Neural cell (in vitro differentiated cells): ENCODE results near the gene CRTC1. TPM values are rescaled to one million over a fixed set of nuclear protein-coding genes. Genes with fewer than 3 reads are reported as not detected.

ENCODE experiments used
- H2AFZ ChIP-seq: fragments of 200-600, 300-800 bp; sonication (generic), shearing (Covaris generic); 2 replicates; pipeline ENCODE4 v1.6.0; 2014; ENCODE audit warnings: low read depth, mild to moderate bottlenecking, antibody characterized with exemption, low read length, moderate library complexity
- H3F3A ChIP-seq: fragments of 200-600 bp; shearing (Covaris generic); 2 replicates; pipeline ENCODE4 v1.6.1; 2016; ENCODE audit warnings: mild to moderate bottlenecking, moderate library complexity, mixed read lengths, antibody characterized with exemption, low read length; ENCODE audit not compliant: insufficient read depth, poor library complexity, severe bottlenecking
- H3K27ac ChIP-seq: fragments of 200-600, 300-800 bp; sonication (generic), shearing (Covaris generic); 2 replicates; pipeline ENCODE4 v1.5.1; 2014; ENCODE audit warnings: mild to moderate bottlenecking, low read length, moderate library complexity
- H3K27me3 ChIP-seq: fragments of 300-800, 200-600 bp; sonication (generic), shearing (Covaris generic); 2 replicates; pipeline ENCODE4 v1.6.0; 2014; ENCODE audit warnings: mild to moderate bottlenecking, low read depth, low read length, moderate library complexity; ENCODE audit not compliant: insufficient read depth
- H3K36me3 ChIP-seq: fragments of 300-800, 200-600 bp; sonication (generic), shearing (Covaris generic); 2 replicates; pipeline ENCODE4 v1.5.1; 2014; ENCODE audit warnings: mild to moderate bottlenecking, antibody characterized with exemption, low read length, moderate library complexity; ENCODE audit not compliant: insufficient read depth
- H3K4me2 ChIP-seq: fragments of 300-800, 200-600 bp; sonication (generic), shearing (Covaris generic); 2 replicates; pipeline ENCODE4 v1.6.0; 2014; ENCODE audit warnings: mild to moderate bottlenecking, low read length
- H3K4me3 ChIP-seq: fragments of 300-800, 200-600 bp; sonication (generic), shearing (Covaris generic); 2 replicates; pipeline ENCODE4 v1.5.1; 2014; ENCODE audit warnings: mild to moderate bottlenecking, low read length, moderate library complexity
- H3K79me2 ChIP-seq: fragments of 200-600 bp; shearing (Covaris generic); replicated peaks from 2 replicates; pipeline ENCODE4 v1.6.0; 2014; ENCODE audit warnings: mild to moderate bottlenecking, low read length, moderate library complexity; ENCODE audit not compliant: insufficient read depth
- H3K9ac ChIP-seq: fragments of 300-800, 200-600 bp; sonication (generic), shearing (Covaris generic); 2 replicates; pipeline ENCODE4 v1.6.1; 2016; ENCODE audit warnings: mild to moderate bottlenecking, low read length, mixed read lengths
- H3K9me2 ChIP-seq: fragments of 200-600 bp; shearing (Covaris generic); 2 replicates; pipeline ENCODE4 v1.6.1; 2016; ENCODE audit warnings: mild to moderate bottlenecking, low read length, mixed read lengths; ENCODE audit not compliant: insufficient read depth
- H3K9me3 ChIP-seq: fragments of 200-600, 300-800 bp; sonication (generic), shearing (Covaris generic); 2 replicates; pipeline ENCODE4 v1.6.1; 2016; ENCODE audit warnings: mild to moderate bottlenecking, mixed run types, low read length, moderate library complexity, mixed read lengths
- H4K20me1 ChIP-seq: fragments of 200-600 bp; shearing (Covaris generic); 2 replicates; pipeline ENCODE4 v1.6.1; 2016; ENCODE audit warnings: mild to moderate bottlenecking, mixed run types; ENCODE audit not compliant: insufficient read depth
- CTCF ChIP-seq: fragments of 450-650 bp; IDR thresholded peaks from 2 replicates; pipeline ENCODE4 v1.5.1; 2014; ENCODE audit warnings: antibody characterized with exemption, mild to moderate bottlenecking, moderate library complexity; ENCODE audit not compliant: poor library complexity, severe bottlenecking
- EP300 ChIP-seq: fragments of 450-650 bp; conservative IDR thresholded peaks from 2 replicates; pipeline ENCODE4 v1.6.1; 2014; ENCODE audit warnings: antibody characterized with exemption, mild to moderate bottlenecking, moderate library complexity; ENCODE audit not compliant: poor library complexity, severe bottlenecking
- EZH2 ChIP-seq: fragments of 200-600, 300-800 bp; shearing (Covaris generic), sonication (generic); IDR thresholded peaks from 2 replicates; pipeline ENCODE4 v1.6.1; 2014; ENCODE audit warnings: antibody characterized with exemption, low read length, borderline replicate concordance, mild to moderate bottlenecking; ENCODE audit not compliant: insufficient read depth, poor library complexity, severe bottlenecking
- MXI1 ChIP-seq: fragments of 450-650 bp; conservative IDR thresholded peaks from 2 replicates; pipeline ENCODE4 v1.6.1; 2014; ENCODE audit warnings: antibody characterized with exemption, mild to moderate bottlenecking; ENCODE audit not compliant: poor library complexity, severe bottlenecking
- POLR2AphosphoS5 ChIP-seq: IDR thresholded peaks from 2 replicates; pipeline ENCODE4 v1.6.1; 2012
- RAD21 ChIP-seq: fragments of 450-650 bp; conservative IDR thresholded peaks from 2 replicates; pipeline ENCODE4 v1.6.1; 2014; ENCODE audit warnings: antibody characterized with exemption, mild to moderate bottlenecking, moderate library complexity
- SMC3 ChIP-seq: fragments of 450-650 bp; conservative IDR thresholded peaks from 2 replicates; pipeline ENCODE4 v1.6.1; 2014; ENCODE audit warnings: antibody characterized with exemption, mild to moderate bottlenecking, moderate library complexity; ENCODE audit not compliant: poor library complexity
- TAF1 ChIP-seq: IDR thresholded peaks from 2 replicates; pipeline ENCODE4 v1.6.1; 2012; ENCODE audit warnings: low read depth
- polyA plus RNA-seq: library from polyadenylated mRNA; depleted of rRNA; stranded (reverse); fragments of >200 nt; gene quantifications from 2 replicates; pipeline ENCODE4 v1.2.3, GENCODE V29; 2014
- TF ChIP-seq, protein P1 (sequence below): IDR thresholded peaks from 2 replicates; pipeline ENCODE4 v1.6.1; 2012; ENCODE audit warnings: borderline replicate concordance

The CRTC1 gene
- polyA plus RNA-seq, 1 donor from 2014 or later: 10.4 TPM

DNA sequence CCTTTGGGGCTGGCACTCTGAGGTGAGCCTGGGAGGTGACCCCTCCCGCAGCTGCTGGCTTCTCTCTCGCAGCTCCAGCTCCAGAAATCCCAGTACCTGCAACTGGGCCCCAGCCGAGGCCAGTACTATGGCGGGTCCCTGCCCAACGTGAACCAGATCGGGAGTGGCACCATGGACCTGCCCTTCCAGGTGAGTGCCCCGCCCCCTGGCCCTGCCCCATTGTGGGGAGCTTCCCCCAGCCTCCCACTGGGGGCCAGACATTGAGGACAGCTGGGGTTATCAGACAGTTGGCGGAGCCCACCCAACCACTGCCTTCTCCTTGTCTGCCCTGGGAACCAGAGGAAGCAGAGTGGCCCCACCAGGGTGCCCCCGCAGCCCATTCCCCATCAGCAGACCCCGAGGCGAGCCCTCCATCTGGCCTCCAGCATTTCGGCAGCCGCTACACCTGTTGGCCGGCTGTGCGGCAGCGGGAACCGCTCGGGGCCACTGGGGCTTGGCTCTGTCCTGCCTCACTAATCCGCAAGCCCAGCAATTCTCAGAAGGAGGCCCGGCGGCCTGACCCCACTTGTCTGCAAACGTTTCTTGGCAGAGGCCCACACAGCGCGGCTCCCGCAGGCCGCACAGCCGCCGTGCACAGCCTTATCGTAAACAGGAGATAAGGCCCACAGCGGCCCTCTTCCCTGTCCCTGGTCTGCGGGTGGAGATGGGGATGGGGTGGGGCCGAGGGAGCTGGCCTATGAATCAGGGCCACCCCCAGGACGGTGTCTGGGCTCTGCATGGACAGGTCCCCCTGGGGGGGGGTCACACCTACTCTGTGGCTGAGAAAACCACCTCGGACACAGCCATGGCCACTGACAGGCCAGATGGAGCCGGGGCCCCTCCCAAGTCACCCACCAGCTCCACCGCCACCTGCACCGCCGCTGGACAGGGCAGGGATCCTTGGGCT, 59.6 kb downstream of the CRTC1 start:
- H3F3A ChIP-seq: no peaks in the 10 kb centered on the region
- H2AFZ ChIP-seq: no peak overlapping the region
- H3K9me2 ChIP-seq: no peaks in the 10 kb centered on the region
- no peak for TF ChIP-seq TAF1
- no peak for TF ChIP-seq EP300
- TF ChIP-seq RAD21: no peak
- no peak for TF ChIP-seq MXI1
- TF ChIP-seq EZH2: no peak
- no peak for TF ChIP-seq POLR2AphosphoS5
- TF ChIP-seq SMC3: no peak
- no peak for TF ChIP-seq CTCF
- TF ChIP-seq, protein P1, sequence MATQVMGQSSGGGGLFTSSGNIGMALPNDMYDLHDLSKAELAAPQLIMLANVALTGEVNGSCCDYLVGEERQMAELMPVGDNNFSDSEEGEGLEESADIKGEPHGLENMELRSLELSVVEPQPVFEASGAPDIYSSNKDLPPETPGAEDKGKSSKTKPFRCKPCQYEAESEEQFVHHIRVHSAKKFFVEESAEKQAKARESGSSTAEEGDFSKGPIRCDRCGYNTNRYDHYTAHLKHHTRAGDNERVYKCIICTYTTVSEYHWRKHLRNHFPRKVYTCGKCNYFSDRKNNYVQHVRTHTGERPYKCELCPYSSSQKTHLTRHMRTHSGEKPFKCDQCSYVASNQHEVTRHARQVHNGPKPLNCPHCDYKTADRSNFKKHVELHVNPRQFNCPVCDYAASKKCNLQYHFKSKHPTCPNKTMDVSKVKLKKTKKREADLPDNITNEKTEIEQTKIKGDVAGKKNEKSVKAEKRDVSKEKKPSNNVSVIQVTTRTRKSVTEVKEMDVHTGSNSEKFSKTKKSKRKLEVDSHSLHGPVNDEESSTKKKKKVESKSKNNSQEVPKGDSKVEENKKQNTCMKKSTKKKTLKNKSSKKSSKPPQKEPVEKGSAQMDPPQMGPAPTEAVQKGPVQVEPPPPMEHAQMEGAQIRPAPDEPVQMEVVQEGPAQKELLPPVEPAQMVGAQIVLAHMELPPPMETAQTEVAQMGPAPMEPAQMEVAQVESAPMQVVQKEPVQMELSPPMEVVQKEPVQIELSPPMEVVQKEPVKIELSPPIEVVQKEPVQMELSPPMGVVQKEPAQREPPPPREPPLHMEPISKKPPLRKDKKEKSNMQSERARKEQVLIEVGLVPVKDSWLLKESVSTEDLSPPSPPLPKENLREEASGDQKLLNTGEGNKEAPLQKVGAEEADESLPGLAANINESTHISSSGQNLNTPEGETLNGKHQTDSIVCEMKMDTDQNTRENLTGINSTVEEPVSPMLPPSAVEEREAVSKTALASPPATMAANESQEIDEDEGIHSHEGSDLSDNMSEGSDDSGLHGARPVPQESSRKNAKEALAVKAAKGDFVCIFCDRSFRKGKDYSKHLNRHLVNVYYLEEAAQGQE: no peak
- H4K20me1 ChIP-seq: no peaks in the 10 kb centered on the region
- no peaks in the 10 kb centered on the region for H3K36me3 ChIP-seq
- H3K27me3 ChIP-seq: no peaks in the 10 kb centered on the region
- H3K9ac ChIP-seq: no peak overlapping the region
- H3K4me3 ChIP-seq: no peak overlapping the region
- H3K27ac ChIP-seq: no peak overlapping the region
- no peaks in the 10 kb centered on the region for H3K79me2 ChIP-seq
- no peak overlapping the region for H3K4me2 ChIP-seq
- H3K9me3 ChIP-seq: no peaks in the 10 kb centered on the region

GRCh38 chr19:18743784-18744418, 60.4 kb downstream of the CRTC1 start:
- H3K36me3 ChIP-seq: no peaks in the 10 kb centered on the region
- H2AFZ ChIP-seq: no peak overlapping the region
- no peak overlapping the region for H3K4me3 ChIP-seq
- H3K9ac ChIP-seq: no peak overlapping the region
- no peaks in the 10 kb centered on the region for H3K9me2 ChIP-seq
- TF ChIP-seq POLR2AphosphoS5 (no peak), EZH2 (no peak), TAF1 (no peak), SMC3 (no peak), MXI1 (no peak), EP300 (no peak), CTCF (no peak), RAD21 (no peak)
- TF ChIP-seq, protein P1: no peak
- H3K79me2 ChIP-seq: no peaks in the 10 kb centered on the region
- no peaks in the 10 kb centered on the region for H4K20me1 ChIP-seq
- H3K4me2 ChIP-seq: no peak overlapping the region
- H3K9me3 ChIP-seq: no peaks in the 10 kb centered on the region
- no peaks in the 10 kb centered on the region for H3F3A ChIP-seq
- H3K27ac ChIP-seq: no peak overlapping the region
- no peaks in the 10 kb centered on the region for H3K27me3 ChIP-seq
